IMR-90 (cell line): ENCODE results near the gene ACP2. TPM values are rescaled to one million over a fixed set of nuclear protein-coding genes. Genes with fewer than 3 reads are reported as not detected.

Experiments used
- BHLHE40 ChIP-seq: fragments of 150-350 bp; IDR thresholded peaks from 2 replicates; pipeline ENCODE4 v1.6.1; 2016; ENCODE audit warnings: mild to moderate bottlenecking, low read depth, low read length
- CHD1 ChIP-seq: IDR thresholded peaks from 2 replicates; pipeline ENCODE4 v1.6.1; 2012; ENCODE audit warnings: low read depth, low read length, improper control_type of control experiment
- MAZ ChIP-seq: IDR thresholded peaks from 2 replicates; pipeline ENCODE4 v1.6.1; 2012; ENCODE audit warnings: low read depth, mild to moderate bottlenecking, low read length, improper control_type of control experiment, moderate library complexity, borderline replicate concordance
- MXI1 ChIP-seq: IDR thresholded peaks from 2 replicates; pipeline ENCODE4 v1.6.1; 2012; ENCODE audit warnings: low read depth, mild to moderate bottlenecking, low read length, moderate library complexity, borderline replicate concordance
- NFE2L2 ChIP-seq: fragments of 150-350 bp; IDR thresholded peaks from 2 replicates; pipeline ENCODE4 v1.6.1; 2016; ENCODE audit warnings: low read depth, mild to moderate bottlenecking, low read length
- POLR2A ChIP-seq: IDR thresholded peaks from 2 replicates; pipeline ENCODE4 v1.6.1; 2012; ENCODE audit warnings: mild to moderate bottlenecking, low read depth, low read length
- RAD21 ChIP-seq: IDR thresholded peaks from 2 replicates; pipeline ENCODE4 v1.6.1; 2012; ENCODE audit warnings: low read length, improper control_type of control experiment
- polyA plus RNA-seq, 3 experiments: library from polyadenylated mRNA; depleted of rRNA; stranded (reverse); fragments of >200 nt; gene quantifications; 2 replicates each; pipeline ENCODE4 v1.2.3, GENCODE V29; 2012; ENCODE audit warnings: low replicate concordance in 1 of 3
- total RNA-seq: library from RNA; depleted of rRNA; stranded (reverse); fragments of >200 nt; gene quantifications from 2 replicates; pipeline ENCODE4 v1.2.3, GENCODE V29; 2012
- TF ChIP-seq, protein P1 (sequence below): fragments of 150-350 bp; IDR thresholded peaks from 2 replicates; pipeline ENCODE4 v1.6.1; 2017; ENCODE audit warnings: mild to moderate bottlenecking, antibody characterized with exemption, low read length, low read depth

The ACP2 gene
- total and polyA plus RNA-seq, 2 of the 4 experiments (the other 2 are of a cell fraction): 17.7 to 23.6 TPM

DNA sequence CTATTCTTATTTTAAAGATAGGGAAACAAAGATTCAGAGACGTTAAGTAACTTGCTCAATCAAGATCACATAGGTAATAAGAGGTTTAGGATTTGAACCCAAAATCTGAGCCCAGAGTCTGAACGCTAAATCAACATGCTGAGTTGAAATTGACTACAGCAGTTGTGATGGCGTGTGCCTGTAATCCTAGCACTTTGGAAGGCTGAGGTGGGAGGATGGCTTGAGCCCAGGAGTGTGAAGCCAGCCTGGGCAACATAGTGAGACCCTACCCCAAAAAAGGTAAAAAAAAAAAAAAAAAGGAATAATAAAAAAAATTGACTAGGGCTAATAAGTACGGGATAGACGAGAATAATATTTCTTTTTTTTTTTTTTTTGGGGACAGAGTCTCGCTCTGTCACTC is 7.8 kb upstream of the ACP2 start (continued):
- TF ChIP-seq, protein P1, sequence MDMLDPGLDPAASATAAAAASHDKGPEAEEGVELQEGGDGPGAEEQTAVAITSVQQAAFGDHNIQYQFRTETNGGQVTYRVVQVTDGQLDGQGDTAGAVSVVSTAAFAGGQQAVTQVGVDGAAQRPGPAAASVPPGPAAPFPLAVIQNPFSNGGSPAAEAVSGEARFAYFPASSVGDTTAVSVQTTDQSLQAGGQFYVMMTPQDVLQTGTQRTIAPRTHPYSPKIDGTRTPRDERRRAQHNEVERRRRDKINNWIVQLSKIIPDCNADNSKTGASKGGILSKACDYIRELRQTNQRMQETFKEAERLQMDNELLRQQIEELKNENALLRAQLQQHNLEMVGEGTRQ: no peak
- no peak for TF ChIP-seq NFE2L2
- TF ChIP-seq RAD21: no peak
- no peak for TF ChIP-seq BHLHE40
- TF ChIP-seq POLR2A: no peak
- no peak for TF ChIP-seq MXI1
- TF ChIP-seq CHD1: no peak
- no peak for TF ChIP-seq MAZ
